ENCODE measurements around the gene NOP53.
"Not testable (repeated sequence)": the region's sequence is repeated elsewhere in the genome, so short reads cannot be mapped to it uniquely, and the experiment has no call there.

The NOP53 gene

DNA sequence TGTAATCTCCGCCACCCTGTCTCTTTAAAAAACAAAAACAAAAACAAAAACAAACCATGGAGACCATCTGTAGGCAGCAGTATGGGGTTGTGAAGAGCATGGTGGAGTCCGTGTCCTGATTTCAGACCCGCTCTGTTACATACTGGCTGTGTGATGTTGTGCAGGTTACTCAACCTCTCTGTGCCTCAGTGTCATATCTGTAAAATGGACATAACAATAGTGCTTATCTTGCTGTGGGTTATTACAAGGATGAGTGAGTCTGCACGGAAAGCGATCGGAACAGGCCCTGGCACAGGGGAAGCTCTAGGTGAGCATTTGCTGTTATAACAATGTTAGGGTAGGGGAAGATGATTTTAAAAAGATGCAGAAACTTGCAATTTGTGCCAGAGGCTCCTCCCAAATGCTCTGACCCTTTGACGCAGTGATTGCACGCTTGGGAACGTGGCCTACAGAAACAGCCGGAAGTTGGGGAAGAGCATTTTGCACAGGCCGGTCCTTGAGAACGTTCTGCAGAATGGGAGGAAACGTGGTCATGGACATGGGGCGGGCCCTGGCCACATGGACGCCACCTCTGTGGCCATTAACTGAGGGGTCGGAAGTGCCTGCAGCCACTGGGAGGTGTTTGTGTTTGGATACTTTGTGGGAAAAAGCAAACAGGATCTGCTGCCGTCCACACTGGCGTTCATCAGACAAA is 17.4 kb downstream of the NOP53 start:
- TF ChIP-seq, protein P1, sequence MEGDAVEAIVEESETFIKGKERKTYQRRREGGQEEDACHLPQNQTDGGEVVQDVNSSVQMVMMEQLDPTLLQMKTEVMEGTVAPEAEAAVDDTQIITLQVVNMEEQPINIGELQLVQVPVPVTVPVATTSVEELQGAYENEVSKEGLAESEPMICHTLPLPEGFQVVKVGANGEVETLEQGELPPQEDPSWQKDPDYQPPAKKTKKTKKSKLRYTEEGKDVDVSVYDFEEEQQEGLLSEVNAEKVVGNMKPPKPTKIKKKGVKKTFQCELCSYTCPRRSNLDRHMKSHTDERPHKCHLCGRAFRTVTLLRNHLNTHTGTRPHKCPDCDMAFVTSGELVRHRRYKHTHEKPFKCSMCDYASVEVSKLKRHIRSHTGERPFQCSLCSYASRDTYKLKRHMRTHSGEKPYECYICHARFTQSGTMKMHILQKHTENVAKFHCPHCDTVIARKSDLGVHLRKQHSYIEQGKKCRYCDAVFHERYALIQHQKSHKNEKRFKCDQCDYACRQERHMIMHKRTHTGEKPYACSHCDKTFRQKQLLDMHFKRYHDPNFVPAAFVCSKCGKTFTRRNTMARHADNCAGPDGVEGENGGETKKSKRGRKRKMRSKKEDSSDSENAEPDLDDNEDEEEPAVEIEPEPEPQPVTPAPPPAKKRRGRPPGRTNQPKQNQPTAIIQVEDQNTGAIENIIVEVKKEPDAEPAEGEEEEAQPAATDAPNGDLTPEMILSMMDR (IDR thresholded peaks at IDR 0.05; ENCODE audit: insufficient read depth, low read depth, low read length, missing control alignments) = no peak
- no peak for DNase-seq (ENCODE audit: low read depth)
- no peak overlapping the region for H3K4me3 ChIP-seq (ENCODE audit: low read length)

DNA sequence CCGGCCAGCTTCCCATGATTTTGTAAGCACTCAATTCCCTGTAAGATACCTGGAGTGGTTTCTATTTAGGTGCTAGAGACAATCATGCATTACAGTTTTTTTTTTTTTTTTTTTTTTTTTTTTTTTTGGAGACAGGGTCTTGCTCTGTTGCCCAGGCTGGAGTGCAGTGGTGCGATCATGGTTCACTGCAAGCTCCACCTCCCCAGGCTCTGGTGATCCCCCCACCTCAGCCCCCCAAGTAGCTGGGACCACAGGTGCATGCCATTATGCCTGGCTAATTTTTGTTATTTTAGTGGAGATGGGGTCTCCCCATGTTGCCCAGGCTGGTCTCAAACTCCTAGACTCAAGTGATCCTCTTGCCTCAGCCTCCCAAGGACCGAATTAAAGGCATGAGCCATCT is 19.4 kb downstream of the NOP53 start:
- not testable (repeated sequence) for H3K4me3 ChIP-seq (ENCODE audit: low read length)

DNA sequence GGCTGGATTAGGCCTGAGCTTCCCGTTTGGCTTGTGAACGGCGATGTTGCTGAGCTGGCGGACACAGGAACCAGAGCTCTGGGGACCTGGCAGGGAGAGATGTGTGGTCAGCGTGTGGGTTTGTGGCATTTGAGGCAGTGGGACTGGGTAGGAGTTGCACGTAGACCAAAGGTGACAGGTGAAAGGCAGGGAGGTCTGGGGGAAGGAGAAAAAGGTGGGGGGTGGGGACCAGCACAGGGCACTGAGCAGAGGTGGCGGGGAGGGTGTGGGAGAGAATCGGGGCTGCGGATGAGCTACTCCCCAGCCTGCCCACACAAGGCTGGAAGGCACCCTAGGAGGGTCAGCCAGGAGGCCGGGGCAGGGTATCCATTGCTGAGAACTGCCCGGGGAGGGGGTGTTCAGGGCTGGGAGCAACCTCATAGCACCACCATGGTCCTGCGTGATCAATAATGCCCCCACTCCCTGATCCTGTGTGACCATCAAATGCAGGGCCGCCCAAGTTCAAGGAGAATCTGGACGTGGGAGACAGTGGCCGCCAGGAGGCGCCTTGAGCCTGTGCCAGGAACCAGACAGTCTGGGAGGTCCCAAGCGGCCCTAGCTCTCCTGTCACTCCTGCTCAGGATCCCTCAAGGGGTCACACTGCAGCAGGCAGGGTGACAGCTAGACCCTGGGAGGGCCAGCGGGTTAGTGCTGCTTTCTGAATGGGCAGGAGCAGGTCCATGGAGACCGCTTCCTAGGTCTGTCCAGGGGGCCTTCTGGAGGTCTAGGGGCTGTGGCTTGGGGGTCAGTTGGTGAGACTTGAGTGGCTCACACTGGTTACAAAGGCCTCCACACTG is 20.4 kb downstream of the NOP53 start:
- TF ChIP-seq, protein P1 (IDR thresholded peaks at IDR 0.05; ENCODE audit: insufficient read depth, low read depth, low read length, missing control alignments) = peak; percentile 78

More for the DNA sequence above, 19.4 kb downstream of the NOP53 start:
- not testable (repeated sequence) for DNase-seq (ENCODE audit: low read depth)

DNA sequence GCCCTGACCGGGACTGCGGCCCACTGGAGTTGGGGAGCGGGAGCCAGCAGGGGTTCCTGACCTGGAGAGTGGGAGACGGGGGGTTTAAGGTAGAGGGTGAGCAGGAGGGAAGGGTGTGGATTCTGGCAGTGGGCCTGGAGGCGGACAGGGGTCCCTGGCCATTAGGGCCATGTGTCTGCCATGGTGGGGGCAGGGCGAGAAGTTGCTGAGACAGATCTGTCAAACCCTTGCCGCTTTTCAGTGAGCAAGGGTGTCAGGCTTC is 20.9 kb downstream of the NOP53 start:
- TF ChIP-seq, protein P1 (IDR thresholded peaks at IDR 0.05; ENCODE audit: insufficient read depth, low read depth, low read length, missing control alignments) = no peak
- DNase-seq (ENCODE audit: low read depth) = no peak
- H3K4me3 ChIP-seq (ENCODE audit: low read length) = no peak overlapping the region

More for the DNA sequence above, 20.4 kb downstream of the NOP53 start:
- DNase-seq (ENCODE audit: low read depth) = peak; percentile 68
- H3K4me3 ChIP-seq (ENCODE audit: low read length) = no peak overlapping the region

DNA sequence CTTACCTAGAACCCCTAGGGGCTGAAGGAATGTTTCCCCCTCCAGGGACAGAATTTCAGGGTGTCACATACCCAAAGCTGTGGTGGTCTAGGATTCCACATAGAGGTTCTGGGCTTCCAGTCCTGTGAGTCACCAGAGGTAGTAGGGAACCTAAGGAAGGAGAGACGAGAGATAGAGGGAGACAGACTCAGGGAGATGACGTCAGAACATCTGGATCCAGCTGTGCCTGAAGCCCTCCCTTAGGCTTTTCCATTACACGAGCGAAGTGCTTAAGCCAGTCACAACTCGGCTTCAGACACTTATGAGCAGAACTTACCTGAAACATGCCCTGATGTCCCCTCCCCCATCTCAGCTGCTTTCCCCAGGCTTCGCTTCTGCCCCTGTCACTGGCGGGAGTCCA is 21.3 kb downstream of the NOP53 start:
- TF ChIP-seq, protein P1 (IDR thresholded peaks at IDR 0.05; ENCODE audit: insufficient read depth, low read depth, low read length, missing control alignments) = no peak
- H3K4me3 ChIP-seq (ENCODE audit: low read length) = no peak overlapping the region
- DNase-seq (ENCODE audit: low read depth) = no peak

DNA sequence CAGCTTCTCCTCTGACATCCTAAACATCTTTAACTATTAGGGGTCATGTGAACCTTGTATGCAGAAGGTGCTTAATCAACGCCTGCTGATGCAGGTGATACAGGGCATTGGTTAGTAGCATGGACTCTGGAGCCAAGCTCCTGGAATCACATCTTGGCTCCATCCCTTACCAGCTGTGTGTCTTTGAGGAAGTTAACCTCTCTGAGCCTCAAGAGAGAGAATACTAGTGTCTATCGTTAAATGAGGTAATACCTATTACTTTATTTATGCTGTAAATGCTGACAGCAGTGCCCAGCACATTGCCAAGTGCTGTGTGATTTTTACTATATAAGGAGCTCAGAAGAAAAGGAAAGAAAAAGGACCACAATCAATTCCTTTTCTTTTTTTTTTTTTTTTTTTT is 22.0 kb downstream of the NOP53 start:
- TF ChIP-seq, protein P1 (IDR thresholded peaks at IDR 0.05; ENCODE audit: insufficient read depth, low read depth, low read length, missing control alignments) = no peak
- H3K4me3 ChIP-seq (ENCODE audit: low read length) = no peak overlapping the region
- no peak for DNase-seq (ENCODE audit: low read depth)

DNA sequence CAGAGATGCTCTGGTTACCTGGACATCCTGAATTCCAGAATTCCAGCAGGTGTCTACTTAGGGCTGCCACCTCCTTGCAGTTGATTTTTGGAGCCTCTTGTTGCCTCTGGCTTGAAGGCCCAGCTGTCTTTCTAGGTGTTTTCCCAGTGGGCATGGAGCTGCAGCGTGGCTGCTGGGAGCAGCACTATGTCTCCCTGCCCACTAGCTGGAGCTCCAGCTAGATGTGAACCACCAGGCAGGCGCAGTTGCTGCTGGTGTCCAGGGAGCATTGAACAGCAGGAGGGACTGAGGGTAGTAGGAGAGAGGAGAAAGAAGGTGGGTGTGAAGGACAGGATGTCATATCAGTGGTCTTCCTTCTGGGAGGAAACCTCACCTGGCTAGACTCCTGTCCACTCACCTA is 23.3 kb downstream of the NOP53 start:
- H3K4me3 ChIP-seq (ENCODE audit: low read length) = no peak overlapping the region
- TF ChIP-seq, protein P1 (IDR thresholded peaks at IDR 0.05; ENCODE audit: insufficient read depth, low read depth, low read length, missing control alignments) = peak; percentile 18
- DNase-seq (ENCODE audit: low read depth) = no peak
